Ishikawa (cell line): ENCODE results near the gene FAM117B.

ENCODE experiments used
- CEBPB ChIP-seq: IDR thresholded peaks from 2 replicates; pipeline ENCODE4 v1.6.1; 2012
- EP300 ChIP-seq: IDR thresholded peaks from 2 replicates; pipeline ENCODE4 v1.6.1; 2012; ENCODE audit warnings: borderline replicate concordance
- FOXM1 ChIP-seq: IDR thresholded peaks from 2 replicates; pipeline ENCODE4 v1.6.1; 2012; ENCODE audit warnings: low read depth, borderline replicate concordance
- NFIC ChIP-seq: IDR thresholded peaks from 2 replicates; pipeline ENCODE4 v1.6.1; 2012
- RAD21 ChIP-seq: IDR thresholded peaks from 2 replicates; pipeline ENCODE4 v1.6.1; 2012; ENCODE audit warnings: low read depth
- TAF1 ChIP-seq: IDR thresholded peaks from 2 replicates; pipeline ENCODE4 v1.6.1; 2012; ENCODE audit warnings: low read depth, mild to moderate bottlenecking
- TCF12 ChIP-seq: IDR thresholded peaks from 2 replicates; pipeline ENCODE4 v1.6.1; 2012; ENCODE audit warnings: low read depth
- TEAD4 ChIP-seq: IDR thresholded peaks from 2 replicates; pipeline ENCODE4 v1.6.1; 2012
- YY1 ChIP-seq: IDR thresholded peaks from 2 replicates; pipeline ENCODE4 v1.6.1; 2012; ENCODE audit warnings: low read depth
- ZBTB7A ChIP-seq: IDR thresholded peaks from 2 replicates; pipeline ENCODE4 v1.6.1; 2012; ENCODE audit warnings: low read depth
- TF ChIP-seq, protein P1 (sequence below): IDR thresholded peaks from 2 replicates; pipeline ENCODE4 v1.6.1; 2012

GRCh38 chr2:202736826-202737225, 102.1 kb downstream of the FAM117B start:
- TF ChIP-seq, protein P1, sequence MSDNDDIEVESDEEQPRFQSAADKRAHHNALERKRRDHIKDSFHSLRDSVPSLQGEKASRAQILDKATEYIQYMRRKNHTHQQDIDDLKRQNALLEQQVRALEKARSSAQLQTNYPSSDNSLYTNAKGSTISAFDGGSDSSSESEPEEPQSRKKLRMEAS, result no peak
- TF ChIP-seq TAF1, result no peak
- TF ChIP-seq TCF12, result no peak
- TF ChIP-seq RAD21, result no peak
- no peak for TF ChIP-seq EP300
- TF ChIP-seq ZBTB7A, result no peak
- no peak for TF ChIP-seq TEAD4
- no peak for TF ChIP-seq YY1
- no peak for TF ChIP-seq FOXM1
- TF ChIP-seq CEBPB, result no peak
- TF ChIP-seq NFIC, result no peak
